GM10847 (cell line): ENCODE measurements around the gene CDK6.

Experiments
- POLR2A ChIP-seq: IDR thresholded peaks from 2 replicates; pipeline ENCODE4 v1.6.1; 2011; ENCODE audit not compliant: insufficient read length; ENCODE audit errors: extremely low read depth

CDK6 gene

GRCh38 chr7:92762851-92763250 is 73.5 kb downstream of the CDK6 start:
- no peak for TF ChIP-seq POLR2A

GRCh38 chr7:92761391-92762097 is 74.8 kb downstream of the CDK6 start:
- TF ChIP-seq POLR2A: no peak

- no peak for TF ChIP-seq POLR2A
Observed at GRCh38 chr7:92758796-92759431, 77.5 kb downstream of the CDK6 start.

- TF ChIP-seq POLR2A: no peak
Observed at GRCh38 chr7:92755680-92756079, 80.7 kb downstream of the CDK6 start.

GRCh38 chr7:92754919-92755581 is 81.3 kb downstream of the CDK6 start:
- no peak for TF ChIP-seq POLR2A

- no peak for TF ChIP-seq POLR2A
Observed at GRCh38 chr7:92753614-92754013, 82.8 kb downstream of the CDK6 start.

GRCh38 chr7:92751902-92752901 is 84.2 kb downstream of the CDK6 start:
- no peak for TF ChIP-seq POLR2A

- no peak for TF ChIP-seq POLR2A
Observed at GRCh38 chr7:92750946-92751345, 85.4 kb downstream of the CDK6 start.

GRCh38 chr7:92750447-92750839 is 85.9 kb downstream of the CDK6 start:
- TF ChIP-seq POLR2A: no peak

GRCh38 chr7:92749832-92750446 is 86.4 kb downstream of the CDK6 start:
- no peak for TF ChIP-seq POLR2A

- no peak for TF ChIP-seq POLR2A
Observed at GRCh38 chr7:92749327-92749755, 87.0 kb downstream of the CDK6 start.

GRCh38 chr7:92748495-92748894 is 87.9 kb downstream of the CDK6 start:
- no peak for TF ChIP-seq POLR2A

- TF ChIP-seq POLR2A: no peak
Observed at GRCh38 chr7:92747041-92747835, 89.1 kb downstream of the CDK6 start.

- TF ChIP-seq POLR2A: no peak
Observed at GRCh38 chr7:92745241-92745640, 91.1 kb downstream of the CDK6 start.
